HEK293 (cell line): ENCODE results near the gene KIAA0825.

ENCODE experiments used
- KLF1 ChIP-seq: fragments of 450-650 bp; formaldehyde crosslinking; IDR thresholded peaks from 2 replicates; pipeline ENCODE4 v1.5.1; 2016; ENCODE audit warnings: missing biosample characterization, missing genetic modification characterization
- ZNF335 ChIP-seq: fragments of 450-650 bp; formaldehyde crosslinking; conservative IDR thresholded peaks from 2 replicates; pipeline ENCODE4 v1.5.1; 2016; ENCODE audit warnings: missing biosample characterization, missing genetic modification characterization
- TF ChIP-seq, protein P1 (sequence below): fragments of 450-650 bp; formaldehyde crosslinking; IDR thresholded peaks from 2 replicates; pipeline ENCODE4 v1.5.1; 2016; ENCODE audit warnings: missing biosample characterization, missing genetic modification characterization

DNA sequence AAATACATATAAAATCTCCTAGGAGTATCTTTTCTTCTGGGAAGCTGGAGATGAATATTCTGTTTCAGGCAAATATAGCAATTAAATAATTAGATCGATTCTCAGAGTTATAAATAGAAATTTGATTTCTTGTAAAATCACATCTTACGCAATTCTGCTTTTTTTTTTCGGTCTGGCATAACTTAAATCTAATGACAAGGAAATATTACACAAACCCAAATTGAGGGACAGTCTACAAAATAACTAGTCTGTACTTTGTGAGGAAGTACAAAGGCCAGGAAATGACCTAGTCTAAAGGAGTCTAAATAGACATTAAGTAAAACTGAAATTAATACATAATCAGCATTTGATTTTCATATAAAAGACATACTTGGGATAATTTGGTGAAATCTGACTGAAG is 133.3 kb downstream of the KIAA0825 start:
- TF ChIP-seq, protein P1, sequence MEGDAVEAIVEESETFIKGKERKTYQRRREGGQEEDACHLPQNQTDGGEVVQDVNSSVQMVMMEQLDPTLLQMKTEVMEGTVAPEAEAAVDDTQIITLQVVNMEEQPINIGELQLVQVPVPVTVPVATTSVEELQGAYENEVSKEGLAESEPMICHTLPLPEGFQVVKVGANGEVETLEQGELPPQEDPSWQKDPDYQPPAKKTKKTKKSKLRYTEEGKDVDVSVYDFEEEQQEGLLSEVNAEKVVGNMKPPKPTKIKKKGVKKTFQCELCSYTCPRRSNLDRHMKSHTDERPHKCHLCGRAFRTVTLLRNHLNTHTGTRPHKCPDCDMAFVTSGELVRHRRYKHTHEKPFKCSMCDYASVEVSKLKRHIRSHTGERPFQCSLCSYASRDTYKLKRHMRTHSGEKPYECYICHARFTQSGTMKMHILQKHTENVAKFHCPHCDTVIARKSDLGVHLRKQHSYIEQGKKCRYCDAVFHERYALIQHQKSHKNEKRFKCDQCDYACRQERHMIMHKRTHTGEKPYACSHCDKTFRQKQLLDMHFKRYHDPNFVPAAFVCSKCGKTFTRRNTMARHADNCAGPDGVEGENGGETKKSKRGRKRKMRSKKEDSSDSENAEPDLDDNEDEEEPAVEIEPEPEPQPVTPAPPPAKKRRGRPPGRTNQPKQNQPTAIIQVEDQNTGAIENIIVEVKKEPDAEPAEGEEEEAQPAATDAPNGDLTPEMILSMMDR (tag by site-specific recombination): no peak
- no peak for TF ChIP-seq ZNF335 (tag by site-specific recombination)
- TF ChIP-seq KLF1 (tag by site-specific recombination): no peak
